CD4-positive, alpha-beta memory T cell (primary cell): Measurements from ENCODE around the gene GALNS. TPM values are rescaled to one million over a fixed set of nuclear protein-coding genes. Genes with fewer than 3 reads are reported as not detected.
A peak's percentile ranks its signal among the peaks of the same experiment; 100 is the strongest.

ENCODE experiments used
- CTCF ChIA-PET: fragments of 350-600 bp; sonication (Branson Sonifier 250); formaldehyde crosslinking; loops from one replicate; lab custom pipeline; 2021; ENCODE audit warnings: inconsistent platforms; ENCODE audit not compliant: partially characterized antibody; lab: Charles Lee
- POLR2A ChIA-PET: fragments of 350-600 bp; sonication (Branson Sonifier 250); formaldehyde crosslinking; loops from one replicate; lab custom pipeline; 2021; ENCODE audit not compliant: partially characterized antibody; lab: Charles Lee
- DNase-seq, 5 donors: peaks; one replicate each; pipeline versions ENCODE4 v3.0.0 to v3.0.0-alpha.2; 2020 to 2022; ENCODE audit warnings: mixed read lengths in 1 of 5
- H3K27ac ChIP-seq: one replicate; pipeline ENCODE4 v1.7.0; 2013; ENCODE audit warnings: low read depth, low read length
- H3K27me3 ChIP-seq: 2 replicates; pipeline ENCODE4 v1.7.0; 2013; ENCODE audit warnings: mild to moderate bottlenecking, low read length, moderate library complexity; ENCODE audit not compliant: insufficient read depth
- H3K36me3 ChIP-seq: 2 replicates; pipeline ENCODE4 v1.7.0; 2013; ENCODE audit warnings: mild to moderate bottlenecking, low read length, moderate library complexity; ENCODE audit not compliant: insufficient read depth
- H3K4me1 ChIP-seq: 2 replicates; pipeline ENCODE4 v1.7.0; 2013; ENCODE audit warnings: mild to moderate bottlenecking, low read length, moderate library complexity; ENCODE audit not compliant: insufficient read depth
- H3K4me3 ChIP-seq, 2 donors: one replicate each; pipeline ENCODE4 v1.7.0; 2013; ENCODE audit warnings: low read length in 2 of 2, mild to moderate bottlenecking in 1 of 2
- H3K9me3 ChIP-seq, 2 donors: one replicate each; pipeline ENCODE4 v1.7.0; 2013; ENCODE audit warnings: low read length in 2 of 2, control low read depth in 1 of 2; ENCODE audit not compliant: control insufficient read depth in 1 of 2
- H3K27ac Mint-ChIP-seq, 7 donors: one replicate each; pipeline ENCODE4 v1.8.0; 2020 to 2021; ENCODE audit warnings: mixed read lengths in 7 of 7, mild to moderate bottlenecking in 6 of 7, inconsistent platforms in 3 of 7, moderate library complexity in 3 of 7
- H3K27me3 Mint-ChIP-seq, 2 donors: one replicate each; pipeline ENCODE4 v1.8.0; 2020 to 2021; ENCODE audit warnings: mixed read lengths in 2 of 2
- H3K36me3 Mint-ChIP-seq, 2 donors: one replicate each; pipeline ENCODE4 v1.8.0; 2020 to 2021; ENCODE audit warnings: mixed read lengths in 2 of 2, inconsistent platforms in 1 of 2, mild to moderate bottlenecking in 1 of 2
- H3K4me1 Mint-ChIP-seq, 4 donors: one replicate each; pipeline ENCODE4 v1.8.0; 2020 to 2021; ENCODE audit warnings: mixed read lengths in 4 of 4, mild to moderate bottlenecking in 1 of 4
- H3K4me3 Mint-ChIP-seq, 8 donors: one replicate each; pipeline ENCODE4 v1.8.0; 2020 to 2021; ENCODE audit warnings: mixed read lengths in 8 of 8, mild to moderate bottlenecking in 7 of 8, moderate library complexity in 6 of 8, inconsistent platforms in 3 of 8
- H3K9me3 Mint-ChIP-seq, 8 donors: one replicate each; pipeline ENCODE4 v1.8.0; 2020 to 2021; ENCODE audit warnings: mixed read lengths in 8 of 8, mild to moderate bottlenecking in 5 of 8, inconsistent platforms in 3 of 8, moderate library complexity in 1 of 8
- intact Hi-C: fragments of 100-400 bp; cut with micrococcal nuclease; formaldehyde crosslinking; loops from one replicate; pipeline ENCODE4 v1.15.1; 2023
- polyA plus RNA-seq, 2 donors: library from polyadenylated mRNA; unstranded; fragments of 300-500 nt; fragmentation: Illumina TruSeq; gene quantifications; one replicate each; pipeline ENCODE4 v1.2.3, GENCODE V29; 2021
- total RNA-seq, 2 experiments: library from RNA; stranded (reverse); gene quantifications; one replicate each; pipeline ENCODE4 v1.2.3, GENCODE V29; 2021

The GALNS gene
- total and polyA plus RNA-seq, 4 experiments from 2014 or later = 5.6 to 65.7 (median 33.7) TPM

DNA sequence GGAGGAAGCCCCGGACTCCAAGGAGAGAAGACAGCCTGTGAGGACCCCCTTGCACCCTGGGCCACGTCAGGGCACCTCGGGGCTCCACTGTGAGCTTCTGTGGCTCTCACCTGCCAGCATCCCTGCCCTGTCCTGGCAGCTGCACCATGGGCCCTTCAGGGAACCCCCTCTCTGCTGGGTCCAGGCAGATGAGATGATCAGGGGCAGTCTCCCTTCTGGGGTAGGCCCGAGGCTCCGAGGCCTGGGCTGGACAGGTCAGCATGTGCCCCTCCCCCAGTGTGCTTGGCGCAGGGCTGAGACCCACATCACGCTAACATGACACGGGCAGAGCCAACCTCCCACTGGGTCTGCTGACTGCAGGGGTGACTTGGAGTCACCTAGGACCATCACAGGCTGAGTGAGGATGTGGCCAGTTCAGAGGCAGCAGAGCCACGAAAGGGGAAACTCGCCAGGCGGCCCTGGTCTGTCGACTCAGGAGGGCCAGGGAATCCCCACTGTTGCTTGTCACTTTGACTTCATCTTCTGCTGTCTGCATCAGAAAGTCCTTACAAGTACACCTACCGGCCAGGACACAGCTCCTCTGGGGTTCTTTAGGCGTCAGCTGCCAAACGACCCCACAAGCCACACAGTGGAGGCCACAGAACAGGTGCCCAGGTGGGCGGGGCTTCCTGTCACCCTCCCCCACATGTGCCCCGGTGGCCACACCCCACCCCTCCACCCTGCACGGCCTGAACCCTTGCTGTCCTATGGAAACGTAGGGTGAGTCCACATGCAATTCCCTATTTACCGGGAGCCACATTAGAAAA lies 2.2 kb downstream of the GALNS start:
- ChIA-PET CTCF (no interaction called here), POLR2A (interaction anchor here (0.6 to 1.5 kb wide), 5 partner anchors 8 to 530 kb away, joined by 3 to 4 read pairs (median 3); no protein-coding TSS in a partner anchor)
- Histone ChIP-seq H3K4me1 (peaks cover 27% of the 10 kb centered on the region), H3K27me3 (no peaks in the 10 kb centered on the region), H3K36me3 (peaks cover 2% of the 10 kb centered on the region), H3K4me3 (no peak overlapping the region), H3K27ac (no peak overlapping the region), H3K9me3 (no peaks in the 10 kb centered on the region)
- Mint-ChIP-seq H3K27ac (peak overlapping the region; percentile 42 to 89 (median 73)), H3K4me1 (peaks cover 18 to 43% (median 28%) of the 10 kb centered on the region in 4 donors), H3K27me3 (peaks cover 0 to 2% of the 10 kb centered on the region in 2 donors), H3K9me3 (peaks cover 0 to 2% (median 0%) of the 10 kb centered on the region in 8 donors), H3K36me3 (peaks cover 0 to 21% of the 10 kb centered on the region in 2 donors), H3K4me3 (peak overlapping the region in 6 of 8 donors; percentile 6 to 88 (median 54))
- intact Hi-C loops = loop anchor here (5.0 kb wide), 2 partner anchors 222 to 397 kb away; no protein-coding TSS in a partner anchor
- DNase-seq = peak in 4 of 5 donors; percentile 5 to 46 (median 13)

DNA sequence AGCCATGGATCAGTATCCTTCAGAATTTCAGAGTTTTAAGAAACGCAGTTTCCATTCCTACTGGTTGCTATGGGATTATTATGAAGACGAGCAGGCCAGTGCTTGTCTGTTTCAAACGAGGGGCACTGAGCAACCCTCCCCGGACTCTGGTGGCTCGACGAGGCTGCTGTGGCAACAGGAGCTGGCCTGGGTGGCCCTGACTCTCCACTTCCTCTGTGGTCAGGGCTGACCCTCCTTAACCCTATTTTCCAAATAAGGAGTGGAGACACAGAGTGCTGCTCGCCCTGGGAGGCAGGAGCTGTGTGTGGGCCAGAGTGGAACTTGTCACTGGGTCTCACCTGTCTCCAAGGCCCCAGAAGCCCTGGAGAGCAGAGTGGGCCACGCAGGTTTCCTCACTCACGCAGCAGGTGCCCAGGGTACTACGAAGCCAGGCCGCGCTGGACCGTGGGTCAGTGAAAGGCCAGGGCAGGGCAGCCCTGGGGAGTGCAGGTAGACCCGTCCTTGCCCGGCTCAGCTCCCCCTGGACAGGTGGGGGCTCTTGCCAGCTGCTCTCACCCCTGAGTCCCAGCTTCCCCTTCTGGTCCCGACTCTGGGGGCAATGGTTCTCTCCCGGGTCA lies 3.3 kb downstream of the GALNS start:
- H3K4me3 Mint-ChIP-seq = no peak overlapping the region
- H3K27ac Mint-ChIP-seq = no peak overlapping the region
- H3K4me1 Mint-ChIP-seq = peaks cover 15 to 33% (median 23%) of the 10 kb centered on the region in 4 donors
- Histone ChIP-seq H3K4me3 (no peak overlapping the region), H3K4me1 (peaks cover 24% of the 10 kb centered on the region), H3K27ac (no peak overlapping the region), H3K36me3 (no peaks in the 10 kb centered on the region), H3K27me3 (no peaks in the 10 kb centered on the region), H3K9me3 (no peaks in the 10 kb centered on the region)
- H3K36me3 Mint-ChIP-seq = peaks cover 0 to 11% of the 10 kb centered on the region in 2 donors
- POLR2A ChIA-PET = interaction anchor here (0.7 to 1.5 kb wide), 5 partner anchors 39 to 314 kb away, joined by 3 to 5 read pairs (median 3); partner anchors contain the start of gene APRT
- H3K9me3 Mint-ChIP-seq = peaks cover 0 to 2% (median 0%) of the 10 kb centered on the region in 8 donors
- DNase-seq = no peak
- CTCF ChIA-PET = interaction anchor here (1.3 to 2.0 kb wide), 2 partner anchors 12 to 116 kb away, joined by 3 to 5 read pairs; no protein-coding TSS in a partner anchor
- H3K27me3 Mint-ChIP-seq = peaks cover 0 to 2% of the 10 kb centered on the region in 2 donors
- intact Hi-C loops = no loop called here

DNA sequence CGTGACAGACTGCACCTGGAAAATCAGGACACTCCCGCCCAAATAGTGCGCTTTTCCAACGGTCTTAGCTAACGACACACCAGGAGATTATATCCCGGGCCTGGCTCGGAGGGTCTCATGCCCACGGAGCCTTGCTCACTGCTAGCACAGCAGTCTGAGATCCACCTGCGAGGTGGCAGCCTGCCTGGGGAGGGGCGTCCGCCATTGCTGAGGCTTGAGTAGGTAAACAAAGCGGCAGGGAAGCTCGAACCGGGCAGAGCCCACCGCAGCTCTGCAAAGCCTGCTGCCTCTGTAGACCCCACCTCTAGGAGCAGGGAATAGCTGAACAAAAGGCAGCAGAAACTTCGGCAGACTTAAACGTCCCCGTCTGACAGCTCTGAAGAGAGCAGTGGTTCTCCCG lies 5.1 kb downstream of the GALNS start:
- no peak overlapping the region for H3K27ac Mint-ChIP-seq
- Histone ChIP-seq H3K36me3 (no peaks in the 10 kb centered on the region), H3K9me3 (no peaks in the 10 kb centered on the region), H3K4me3 (no peak overlapping the region), H3K4me1 (peaks cover 15% of the 10 kb centered on the region), H3K27me3 (no peaks in the 10 kb centered on the region), H3K27ac (no peak overlapping the region)
- no peaks in the 10 kb centered on the region for H3K9me3 Mint-ChIP-seq
- H3K4me1 Mint-ChIP-seq = peaks cover 9 to 19% (median 14%) of the 10 kb centered on the region in 4 donors
- no peak overlapping the region for H3K4me3 Mint-ChIP-seq
- no peaks in the 10 kb centered on the region for H3K27me3 Mint-ChIP-seq
- intact Hi-C loops = no loop called here
- POLR2A ChIA-PET = interaction anchor here (1.1 kb wide), 1 partner anchor 39 kb away, joined by 3 read pairs; the partner anchor contains the start of gene APRT
- H3K36me3 Mint-ChIP-seq = peaks cover 0 to 6% of the 10 kb centered on the region in 2 donors
- CTCF ChIA-PET = interaction anchor here (0.8 to 2.0 kb wide), 2 partner anchors 36 to 114 kb away, joined by 3 to 5 read pairs; no protein-coding TSS in a partner anchor
- DNase-seq = no peak

DNA sequence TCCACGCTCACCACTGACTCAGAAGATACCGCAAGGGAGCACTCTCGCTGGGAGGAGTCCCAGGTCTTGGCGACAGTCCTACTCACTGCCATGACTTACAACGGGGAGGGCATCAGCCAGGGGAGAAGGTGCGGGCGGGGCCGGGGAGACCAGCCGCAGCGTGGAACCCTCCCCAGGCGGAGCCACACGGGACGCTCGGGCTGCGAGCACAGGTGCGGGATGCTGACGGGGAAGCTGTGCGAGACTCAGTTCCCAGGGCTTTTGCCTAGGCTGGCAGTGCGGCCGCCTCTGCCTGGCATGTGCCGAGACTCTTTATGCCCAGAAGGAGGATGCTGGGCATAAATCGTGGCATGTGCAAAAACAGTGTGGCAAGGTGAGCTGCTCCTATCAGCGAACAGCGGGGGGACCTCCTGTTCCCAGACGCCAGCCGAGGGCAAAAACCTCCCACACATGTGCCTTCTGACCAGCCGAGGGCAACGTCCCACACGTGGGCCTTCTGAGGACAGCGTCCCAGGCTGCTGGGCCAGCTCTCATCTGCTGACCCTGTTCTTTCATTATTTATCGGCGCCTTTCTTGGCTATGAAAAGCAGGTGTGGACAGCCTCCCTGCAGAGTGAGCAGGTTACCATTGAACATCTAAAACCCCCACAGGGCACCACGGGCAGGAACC lies 6.1 kb downstream of the GALNS start:
- Histone ChIP-seq H3K27ac (no peak overlapping the region), H3K27me3 (no peaks in the 10 kb centered on the region), H3K4me1 (peaks cover 10% of the 10 kb centered on the region), H3K9me3 (no peaks in the 10 kb centered on the region), H3K36me3 (no peaks in the 10 kb centered on the region), H3K4me3 (no peak overlapping the region)
- CTCF ChIA-PET = no interaction called here
- no peak for DNase-seq
- Mint-ChIP-seq H3K36me3 (peaks cover 0 to 7% of the 10 kb centered on the region in 2 donors), H3K4me3 (no peak overlapping the region), H3K4me1 (peaks cover 8 to 14% (median 10%) of the 10 kb centered on the region in 4 donors), H3K9me3 (no peaks in the 10 kb centered on the region), H3K27ac (no peak overlapping the region), H3K27me3 (no peaks in the 10 kb centered on the region)
- intact Hi-C loops = no loop called here
- POLR2A ChIA-PET = no interaction called here

DNA sequence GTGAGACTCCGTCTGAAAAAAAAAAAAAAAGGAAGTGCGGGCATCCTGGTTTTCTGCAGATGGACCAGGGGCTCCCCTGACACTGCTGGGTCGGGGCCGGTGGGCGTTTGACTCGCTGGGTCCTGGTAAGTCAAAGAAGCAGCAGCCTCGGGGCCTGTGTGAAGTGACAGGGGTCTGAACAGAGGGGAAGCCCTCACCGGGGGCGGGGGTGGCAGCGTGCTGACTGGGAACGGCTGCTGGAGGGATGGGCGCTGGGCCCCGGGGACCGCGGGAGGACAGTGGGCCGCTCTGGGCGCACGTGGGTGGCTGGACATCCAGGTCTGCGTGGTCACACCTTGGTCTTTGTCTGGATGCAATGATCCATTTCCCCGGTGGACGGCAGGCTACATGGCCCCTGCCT lies 8.2 kb downstream of the GALNS start:
- no peaks in the 10 kb centered on the region for H3K27me3 ChIP-seq
- H3K27ac Mint-ChIP-seq = no peak overlapping the region
- H3K4me3 Mint-ChIP-seq = no peak overlapping the region
- ChIA-PET POLR2A (interaction anchor here (1.3 kb wide), 1 partner anchor 9 kb away, joined by 3 read pairs; no protein-coding TSS in a partner anchor), CTCF (interaction anchor here (1.3 kb wide), 1 partner anchor 10 kb away, joined by 5 read pairs; no protein-coding TSS in a partner anchor)
- H3K27ac ChIP-seq = no peak overlapping the region
- no peaks in the 10 kb centered on the region for H3K27me3 Mint-ChIP-seq
- H3K4me1 ChIP-seq = no peaks in the 10 kb centered on the region
- H3K36me3 ChIP-seq = no peaks in the 10 kb centered on the region
- peaks cover 0 to 4% (median 3%) of the 10 kb centered on the region in 4 donors for H3K4me1 Mint-ChIP-seq
- peaks cover 0 to 7% of the 10 kb centered on the region in 2 donors for H3K36me3 Mint-ChIP-seq
- DNase-seq = no peak
- H3K9me3 ChIP-seq = no peaks in the 10 kb centered on the region
- intact Hi-C loops = no loop called here
- H3K4me3 ChIP-seq = no peak overlapping the region
- H3K9me3 Mint-ChIP-seq = no peaks in the 10 kb centered on the region

DNA sequence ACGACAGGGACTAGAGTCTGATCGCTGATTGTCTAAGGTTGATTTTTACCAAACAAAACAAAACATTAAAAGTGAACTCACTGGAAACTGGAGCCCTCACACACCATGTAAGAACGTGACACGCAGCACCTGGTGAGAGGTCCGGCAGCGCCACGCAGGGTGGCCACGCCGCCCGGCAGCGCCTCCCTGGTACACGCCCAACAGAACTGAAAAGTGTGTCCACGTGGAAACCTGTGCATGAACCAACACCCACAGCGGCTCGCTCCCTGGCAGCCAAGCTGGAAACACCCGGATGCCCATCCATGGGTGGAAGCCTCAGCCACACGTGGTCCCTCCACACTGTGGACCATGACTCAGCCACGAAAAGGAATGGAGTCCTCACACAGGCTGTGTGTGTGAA lies 9.1 kb downstream of the GALNS start:
- CTCF ChIA-PET = no interaction called here

More for the DNA sequence above, 9.1 kb downstream of the GALNS start:
- intact Hi-C loops = no loop called here
- POLR2A ChIA-PET = no interaction called here
- no peak overlapping the region for H3K4me3 Mint-ChIP-seq
- H3K27ac Mint-ChIP-seq = no peak overlapping the region
- H3K27me3 ChIP-seq = no peaks in the 10 kb centered on the region
- H3K36me3 Mint-ChIP-seq = peaks cover 4 to 10% of the 10 kb centered on the region in 2 donors
- H3K36me3 ChIP-seq = no peaks in the 10 kb centered on the region
- peaks cover 0 to 4% (median 3%) of the 10 kb centered on the region in 4 donors for H3K4me1 Mint-ChIP-seq
- H3K9me3 Mint-ChIP-seq = no peaks in the 10 kb centered on the region
- DNase-seq = no peak
- no peak overlapping the region for H3K4me3 ChIP-seq
- H3K27me3 Mint-ChIP-seq = no peaks in the 10 kb centered on the region
- H3K9me3 ChIP-seq = no peaks in the 10 kb centered on the region
- no peaks in the 10 kb centered on the region for H3K4me1 ChIP-seq
- H3K27ac ChIP-seq = no peak overlapping the region
